Glutamatergic neuron (in vitro differentiated cells): ENCODE measurements around the gene SLC25A13. TPM values are rescaled to one million over a fixed set of nuclear protein-coding genes. Genes with fewer than 3 reads are reported as not detected.

ENCODE experiments used
- DNase-seq: peaks from one replicate; pipeline ENCODE4 v3.0.0; 2022
- H3K27ac Mint-ChIP-seq: one replicate; pipeline ENCODE4 v1.8.0; 2020; ENCODE audit warnings: mild to moderate bottlenecking, mixed read lengths, inconsistent platforms; ENCODE audit not compliant: unreplicated experiment
- H3K27me3 Mint-ChIP-seq: one replicate; pipeline ENCODE4 v1.8.0; 2020; ENCODE audit warnings: mild to moderate bottlenecking, moderate library complexity, mixed read lengths, inconsistent platforms; ENCODE audit not compliant: unreplicated experiment
- H3K36me3 Mint-ChIP-seq: one replicate; pipeline ENCODE4 v1.8.0; 2020; ENCODE audit warnings: mild to moderate bottlenecking, mixed read lengths, inconsistent platforms; ENCODE audit not compliant: unreplicated experiment
- H3K4me1 Mint-ChIP-seq: one replicate; pipeline ENCODE4 v1.8.0; 2020; ENCODE audit warnings: mild to moderate bottlenecking, low read depth, mixed read lengths, inconsistent platforms; ENCODE audit not compliant: unreplicated experiment
- H3K4me3 Mint-ChIP-seq: one replicate; pipeline ENCODE4 v1.8.0; 2020; ENCODE audit warnings: mild to moderate bottlenecking, mixed read lengths, inconsistent platforms; ENCODE audit not compliant: unreplicated experiment
- H3K9me3 Mint-ChIP-seq: one replicate; pipeline ENCODE4 v1.8.0; 2020; ENCODE audit warnings: mild to moderate bottlenecking, moderate library complexity, mixed read lengths, inconsistent platforms; ENCODE audit not compliant: unreplicated experiment
- total RNA-seq: library from RNA; stranded (reverse); fragmentation: NEBNext Ultra II Directional; extraction: Animal tissue kit (Norgen Biotek cat#: 25700); gene quantifications from one replicate; pipeline ENCODE4 v1.2.1, GENCODE V29; 2021; ENCODE audit not compliant: unreplicated experiment
- TF ChIP-seq, protein P1 (sequence below): fragments of 200-600 bp; sonication (generic); IDR thresholded peaks from one replicate; pipeline ENCODE4 v1.5.0; 2021; ENCODE audit not compliant: partially characterized antibody, unreplicated experiment

SLC25A13 gene
- total RNA-seq, 1 donor from 2014 or later, result 48.5 TPM

DNA sequence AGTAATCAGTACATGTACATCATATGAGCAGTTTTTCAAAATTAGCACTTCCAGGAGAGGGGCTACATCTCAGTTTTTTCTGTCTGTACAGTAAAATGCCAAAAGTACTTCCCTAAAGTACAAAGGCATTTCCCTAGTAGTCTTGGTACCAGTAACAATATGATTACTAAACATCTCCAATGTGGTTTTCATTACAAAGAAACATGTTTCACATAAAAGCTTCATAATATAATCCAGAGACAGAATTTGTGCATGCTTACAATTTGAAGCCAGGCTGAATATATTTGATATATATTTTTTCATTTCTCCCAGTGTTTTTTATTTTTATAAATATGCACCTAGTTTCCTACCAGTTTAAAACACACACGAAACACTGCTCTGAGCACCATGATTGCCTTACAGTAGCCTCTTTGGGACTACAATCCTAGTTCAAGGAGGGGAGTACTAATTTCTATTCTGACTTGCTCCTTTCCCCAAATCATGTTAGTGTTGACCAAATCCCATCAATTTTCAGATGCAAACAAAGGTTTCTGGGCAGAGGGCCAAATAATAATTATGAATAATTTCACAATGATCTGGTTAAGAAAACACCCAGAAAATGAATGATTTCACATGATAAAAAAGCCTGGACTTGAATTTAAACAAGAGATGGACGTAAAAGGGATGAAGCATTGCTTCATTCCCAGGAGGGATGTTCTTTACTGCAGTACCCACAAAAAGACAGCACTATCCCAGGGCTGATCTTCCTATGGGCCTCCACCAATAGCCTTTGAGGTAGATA is 201.3 kb downstream of the SLC25A13 start:
- Mint-ChIP-seq H3K4me3 (no peak overlapping the region), H3K27ac (no peak overlapping the region), H3K9me3 (no peaks in the 10 kb centered on the region), H3K27me3 (no peaks in the 10 kb centered on the region), H3K36me3 (no peaks in the 10 kb centered on the region), H3K4me1 (no peaks in the 10 kb centered on the region)
- TF ChIP-seq, protein P1, sequence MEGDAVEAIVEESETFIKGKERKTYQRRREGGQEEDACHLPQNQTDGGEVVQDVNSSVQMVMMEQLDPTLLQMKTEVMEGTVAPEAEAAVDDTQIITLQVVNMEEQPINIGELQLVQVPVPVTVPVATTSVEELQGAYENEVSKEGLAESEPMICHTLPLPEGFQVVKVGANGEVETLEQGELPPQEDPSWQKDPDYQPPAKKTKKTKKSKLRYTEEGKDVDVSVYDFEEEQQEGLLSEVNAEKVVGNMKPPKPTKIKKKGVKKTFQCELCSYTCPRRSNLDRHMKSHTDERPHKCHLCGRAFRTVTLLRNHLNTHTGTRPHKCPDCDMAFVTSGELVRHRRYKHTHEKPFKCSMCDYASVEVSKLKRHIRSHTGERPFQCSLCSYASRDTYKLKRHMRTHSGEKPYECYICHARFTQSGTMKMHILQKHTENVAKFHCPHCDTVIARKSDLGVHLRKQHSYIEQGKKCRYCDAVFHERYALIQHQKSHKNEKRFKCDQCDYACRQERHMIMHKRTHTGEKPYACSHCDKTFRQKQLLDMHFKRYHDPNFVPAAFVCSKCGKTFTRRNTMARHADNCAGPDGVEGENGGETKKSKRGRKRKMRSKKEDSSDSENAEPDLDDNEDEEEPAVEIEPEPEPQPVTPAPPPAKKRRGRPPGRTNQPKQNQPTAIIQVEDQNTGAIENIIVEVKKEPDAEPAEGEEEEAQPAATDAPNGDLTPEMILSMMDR, result no peak
- no peak for DNase-seq

DNA sequence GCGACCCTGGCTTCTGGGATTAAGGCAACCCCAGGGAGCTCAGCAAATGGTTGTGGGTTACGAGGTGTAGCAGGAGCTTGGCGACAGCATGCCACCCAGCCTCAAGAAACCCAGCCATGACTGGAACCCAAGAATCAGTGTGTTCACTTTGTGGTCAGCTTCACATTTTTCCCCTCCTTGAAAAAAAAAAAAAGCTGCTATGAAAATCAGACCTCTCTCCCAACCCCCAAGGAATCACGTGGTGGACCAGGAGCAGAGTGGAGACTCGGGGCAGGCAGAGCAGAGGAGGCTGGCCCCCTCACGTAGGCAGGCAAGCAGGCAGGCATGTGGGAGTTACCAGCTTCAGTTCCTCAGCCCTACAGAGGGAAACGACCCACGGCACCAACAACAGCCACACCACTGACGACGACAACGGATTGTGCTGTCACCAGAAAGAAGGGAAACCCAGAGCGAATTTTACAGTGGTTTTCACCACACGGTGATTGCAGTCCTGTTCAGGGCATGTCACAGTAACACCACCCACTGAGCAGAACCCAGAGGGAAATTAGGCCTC is 203.4 kb downstream of the SLC25A13 start:
- no peak for DNase-seq
- Mint-ChIP-seq H3K4me1 (no peaks in the 10 kb centered on the region), H3K36me3 (no peaks in the 10 kb centered on the region), H3K27ac (no peak overlapping the region), H3K27me3 (no peaks in the 10 kb centered on the region), H3K4me3 (no peak overlapping the region), H3K9me3 (no peaks in the 10 kb centered on the region)
- TF ChIP-seq, protein P1, result no peak

GRCh38 chr7:96116173-96116572 is 205.7 kb downstream of the SLC25A13 start:
- Mint-ChIP-seq H3K9me3 (no peaks in the 10 kb centered on the region), H3K27ac (no peak overlapping the region), H3K4me3 (no peak overlapping the region), H3K27me3 (no peaks in the 10 kb centered on the region), H3K4me1 (no peaks in the 10 kb centered on the region), H3K36me3 (no peaks in the 10 kb centered on the region)
- TF ChIP-seq, protein P1, result no peak
- no peak for DNase-seq

DNA sequence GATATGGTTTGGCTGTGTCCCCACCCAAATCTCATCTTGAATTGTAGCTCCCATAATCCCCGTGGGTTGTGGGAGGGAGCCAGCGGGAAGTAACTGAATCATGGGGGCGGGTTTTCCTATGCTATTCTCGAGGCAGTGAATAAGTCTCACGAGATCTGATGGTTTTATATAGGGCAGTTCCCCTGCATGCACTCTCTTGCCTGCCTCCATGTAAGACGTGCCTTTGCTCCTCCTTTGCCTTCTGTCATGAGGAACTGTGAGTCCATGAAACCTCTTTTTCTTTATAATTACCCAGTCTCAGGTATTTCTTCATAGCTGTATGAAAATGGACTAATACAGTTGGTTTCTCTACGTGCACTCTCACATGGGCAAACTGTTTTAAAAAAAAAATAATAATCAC is 207.7 kb downstream of the SLC25A13 start:
- no peaks in the 10 kb centered on the region for H3K4me1 Mint-ChIP-seq
- no peak overlapping the region for H3K4me3 Mint-ChIP-seq
- TF ChIP-seq, protein P1, result no peak
- no peaks in the 10 kb centered on the region for H3K27me3 Mint-ChIP-seq
- no peaks in the 10 kb centered on the region for H3K36me3 Mint-ChIP-seq
- DNase-seq, result no peak
- H3K9me3 Mint-ChIP-seq, result no peaks in the 10 kb centered on the region
- no peak overlapping the region for H3K27ac Mint-ChIP-seq

DNA sequence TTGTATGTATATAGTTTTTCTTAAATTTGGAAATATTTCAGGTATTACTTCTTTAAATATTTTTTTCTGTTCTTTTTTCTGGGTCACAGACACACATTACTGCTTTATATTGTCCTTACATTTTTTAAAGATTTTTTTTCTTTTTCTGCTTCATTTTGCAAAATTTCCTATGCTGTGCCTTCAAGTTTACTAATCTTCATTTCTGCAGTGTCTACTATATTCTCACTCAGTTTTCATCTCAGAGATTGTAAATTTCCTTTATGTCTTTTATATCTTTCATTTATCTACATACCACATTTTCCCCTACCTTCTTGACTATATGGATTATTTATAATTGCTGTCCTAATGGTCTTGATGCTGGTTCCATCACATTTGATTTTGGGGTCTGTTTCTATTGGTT is 210.5 kb downstream of the SLC25A13 start:
- no peak for DNase-seq
- H3K27ac Mint-ChIP-seq, result no peak overlapping the region
- H3K9me3 Mint-ChIP-seq, result no peaks in the 10 kb centered on the region
- H3K36me3 Mint-ChIP-seq, result no peaks in the 10 kb centered on the region
- no peak overlapping the region for H3K4me3 Mint-ChIP-seq
- TF ChIP-seq, protein P1, result no peak
- H3K4me1 Mint-ChIP-seq, result no peaks in the 10 kb centered on the region
- H3K27me3 Mint-ChIP-seq, result no peaks in the 10 kb centered on the region
